Body of pancreas (tissue), 4 donors: ENCODE results near the gene LRP1. TPM values are rescaled to one million over a fixed set of nuclear protein-coding genes. Genes with fewer than 3 reads are reported as not detected.

ENCODE experiments used
- ATAC-seq: fragments of 150-250 bp; one replicate; pipeline ENCODE4 v1.9.1; 2016
- DNase-seq, 4 donors: peaks; one replicate each; pipeline ENCODE4 v3.0.0-alpha.2; 2019
- H3K27ac ChIP-seq, 4 donors: fragments of 200-600 bp; sonication (generic); 1 replicate in 3 of 4; 2 replicates in 1 of 4; pipeline versions ENCODE4 v1.5.1 to v1.6.1; 2016 to 2019; ENCODE audit warnings: mild to moderate bottlenecking in 1 of 4, mixed read lengths in 1 of 4, moderate library complexity in 1 of 4
- H3K27me3 ChIP-seq, 2 donors: fragments of 200-600 bp; sonication (generic); one replicate each; pipeline ENCODE4 v1.6.0; 2016; ENCODE audit warnings: mild to moderate bottlenecking in 1 of 2
- H3K36me3 ChIP-seq, 2 donors: fragments of 200-600 bp; sonication (generic); replicated peaks in 1 of 2; 2 replicates each; pipeline ENCODE4 v1.5.1; 2016; ENCODE audit warnings: low read depth in 2 of 2; ENCODE audit not compliant: insufficient read depth in 1 of 2
- H3K4me1 ChIP-seq: fragments of 200-600 bp; sonication (generic); one replicate; pipeline ENCODE4 v1.6.0; 2016
- H3K4me3 ChIP-seq, 2 donors: fragments of 200-600 bp; sonication (generic); 1 replicate in 1 of 2; 2 replicates in 1 of 2; pipeline ENCODE4 v1.5.1; 2016 to 2019
- H3K9me3 ChIP-seq, 3 donors: fragments of 200-600 bp; sonication (generic); 1 replicate in 2 of 3; 2 replicates in 1 of 3; pipeline ENCODE4 v1.5.1; 2016
- CTCF ChIP-seq, 7 experiments: fragments of 450-650 bp in 4 of 7; fragments of 200-600 bp in 3 of 7; sonication (generic) in 3 of 7; IDR thresholded peaks; one replicate each; pipeline ENCODE4 v1.5.1; 2016 to 2019; ENCODE audit warnings: antibody characterized with exemption in 7 of 7
- POLR2A ChIP-seq, 3 donors: fragments of 450-650 bp; IDR thresholded peaks; one replicate each; pipeline ENCODE4 v1.6.1; 2016; ENCODE audit warnings: antibody characterized with exemption in 3 of 3, mild to moderate bottlenecking in 2 of 3
- WGBS, 2 donors: methylation state at CpG; one replicate each; pipeline ENCODE4 v1.1.5; 2017; 5-methylcytosine and 5-hydroxymethylcytosine counted together
- intact Hi-C: fragments of 100-400 bp; cut with DNase I; formaldehyde crosslinking; loops from one replicate; pipeline ENCODE4 v1.15.1; 2023
- total RNA-seq, 2 donors: library from RNA; depleted of rRNA; stranded (reverse); fragments of >200 nt; gene quantifications; one replicate each; pipeline ENCODE4 v1.1.0, GENCODE V29; 2016

Gene LRP1
- total RNA-seq, 2 donors from 2014 or later: 61.2 to 162 TPM

GRCh38 chr12:57238854-57239554 is 110.7 kb downstream of the LRP1 start:
- H3K4me1 ChIP-seq: peaks cover 61% of the 10 kb centered on the region

GRCh38 chr12:57239587-57240065 is 111.3 kb downstream of the LRP1 start:
- Histone ChIP-seq H3K27ac (no peak overlapping the region), H3K27me3 (peaks cover 0 to 22% of the 10 kb centered on the region in 2 donors), H3K9me3 (no peaks in the 10 kb centered on the region), H3K36me3 (no peaks in the 10 kb centered on the region), H3K4me1 (peaks cover 61% of the 10 kb centered on the region), H3K4me3 (no peak overlapping the region)
- intact Hi-C loops: no loop called here
- no peak for TF ChIP-seq CTCF (IDR thresholded peaks at IDR 0.05)
- no peak for TF ChIP-seq POLR2A (IDR thresholded peaks at IDR 0.05)
- no peak for ATAC-seq
- DNase-seq: no peak
- 2% methylated on average over 14 of the region's 14 CpGs for WGBS, 2 donors

More at GRCh38 chr12:57238854-57239554, 110.7 kb downstream of the LRP1 start:
- Histone ChIP-seq H3K27me3 (peaks cover 0 to 22% of the 10 kb centered on the region in 2 donors), H3K27ac (no peak overlapping the region), H3K4me3 (peak overlapping the region; percentile 37 to 39), H3K36me3 (peaks cover 0 to 2% of the 10 kb centered on the region in 2 donors), H3K9me3 (no peaks in the 10 kb centered on the region)
- ATAC-seq: peak; percentile 85
- intact Hi-C loops: no loop called here
- 3 to 6% methylated on average over 13 to 41 of the region's 47 CpGs for WGBS, 2 donors
- TF ChIP-seq CTCF (IDR thresholded peaks at IDR 0.05) (peak; percentile 100), POLR2A (IDR thresholded peaks at IDR 0.05) (peak in 1 of 3 donors; percentile 30)
- DNase-seq: peak; percentile 83 to 89 (median 86)

- intact Hi-C loops: no loop called here
- Histone ChIP-seq H3K4me3 (peak overlapping the region in 1 of 2 donors; percentile 33), H3K27ac (no peak overlapping the region), H3K36me3 (no peaks in the 10 kb centered on the region), H3K4me1 (peaks cover 61% of the 10 kb centered on the region), H3K9me3 (no peaks in the 10 kb centered on the region), H3K27me3 (peaks cover 0 to 22% of the 10 kb centered on the region in 2 donors)
- DNase-seq (peak; percentile 39 to 54 (median 53)), ATAC-seq (no peak)
- TF ChIP-seq POLR2A (IDR thresholded peaks at IDR 0.05) (no peak), CTCF (IDR thresholded peaks at IDR 0.05) (peak in 3 of 7 experiments; percentile 9 to 31 (median 12))
- WGBS, 2 donors: 0 to 2% methylated on average over 47 to 70 of the region's 72 CpGs
Measured at GRCh38 chr12:57240066-57240921, 112.0 kb downstream of the LRP1 start.

GRCh38 chr12:57240926-57241401 is 112.7 kb downstream of the LRP1 start:
- intact Hi-C loops: no loop called here
- Histone ChIP-seq H3K36me3 (no peaks in the 10 kb centered on the region), H3K9me3 (no peaks in the 10 kb centered on the region), H3K4me1 (peaks cover 61% of the 10 kb centered on the region), H3K27ac (no peak overlapping the region), H3K27me3 (peaks cover 0 to 22% of the 10 kb centered on the region in 2 donors), H3K4me3 (no peak overlapping the region)
- no peak for TF ChIP-seq POLR2A (IDR thresholded peaks at IDR 0.05)
- no peak for TF ChIP-seq CTCF (IDR thresholded peaks at IDR 0.05)
- no peak for ATAC-seq
- 25% methylated on average over 19 of the region's 19 CpGs; no CpG with 5 or more reads in 1 of the 2 donors for WGBS, 2 donors
- no peak for DNase-seq
